ENCODE data around the gene CHST11.

CHST11 gene

DNA sequence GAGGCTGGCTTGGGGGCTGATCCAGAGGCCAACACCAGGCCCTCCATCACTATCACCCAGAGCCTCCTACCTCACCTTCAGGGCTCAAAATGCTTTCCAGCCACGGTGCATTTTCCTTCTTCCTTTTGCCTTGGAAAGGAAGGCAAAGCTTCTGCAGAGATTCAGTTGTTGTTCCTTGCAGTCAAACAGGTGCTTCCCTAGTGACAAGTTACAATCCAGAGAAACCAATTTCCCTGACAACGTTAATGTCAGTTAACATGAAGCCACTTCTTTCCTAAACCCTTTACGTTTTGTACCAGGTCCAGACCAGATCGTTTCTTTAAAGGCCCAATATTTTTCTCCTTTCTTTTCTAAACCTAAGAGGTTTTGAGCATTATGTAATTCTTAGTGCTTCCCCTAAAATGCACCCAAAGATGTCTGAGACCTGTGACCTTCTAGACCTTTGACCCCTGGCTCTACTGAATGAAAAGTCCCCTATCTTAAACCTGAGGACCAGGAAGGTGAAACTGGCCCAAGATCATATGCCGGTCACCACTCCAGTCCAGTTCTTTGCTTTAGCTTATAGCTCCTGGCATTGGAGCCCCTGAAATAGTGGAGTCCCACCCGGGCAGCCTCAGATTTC lies 289.8 kb downstream of the CHST11 start:
- peak overlapping the region in 7 of 11 experiments; percentile 3 to 84 (median 48); a peak in 11 of 22 replicates for H3K27ac ChIP-seq

DNA sequence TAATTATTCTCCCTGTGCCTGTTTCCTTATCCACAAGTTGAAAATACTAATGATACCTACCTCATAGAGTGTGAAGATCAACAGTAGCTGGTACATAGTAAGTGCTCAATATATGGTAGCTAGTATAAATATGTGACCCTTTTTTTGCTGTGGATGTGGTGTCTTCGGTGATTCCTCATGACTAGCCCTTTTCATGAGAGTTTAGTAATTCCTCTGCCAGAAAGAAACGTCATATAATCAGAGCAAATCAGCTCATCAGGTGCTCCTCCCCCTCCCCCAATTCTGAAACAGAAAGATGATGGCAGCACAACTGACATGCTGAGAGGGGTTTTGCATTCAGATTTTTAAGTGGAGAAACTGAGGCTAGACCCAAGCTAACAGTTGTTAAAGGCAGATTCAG lies 290.6 kb downstream of the CHST11 start:
- H3K4me3 ChIP-seq: no peak overlapping the region
- H3K27me3 ChIP-seq: no peaks in the 10 kb centered on the region
- H4K20me1 ChIP-seq: peaks cover 0 to 100% (median 64%) of the 10 kb centered on the region in 11 experiments; a peak in 19 of 22 replicates
- 0 out of 22 replicates have a peak, but pooled peaks cover 0 to 4% (median 0%) of the 10 kb centered on the region in 11 experiments for H3K9me3 ChIP-seq (replicated peaks in 1 of 11)
- peak overlapping the region in 7 of 11 experiments; percentile 5 to 32 (median 19); a peak in 8 of 22 replicates for H3K9ac ChIP-seq
- TF ChIP-seq Cebpa-rat (IDR thresholded peaks at IDR 0.05): no peak
- H3K4me2 ChIP-seq: peak overlapping the region; percentile 69 to 95 (median 80)
- H3K27ac ChIP-seq: peak overlapping the region in 9 of 11 experiments; percentile 3 to 84 (median 34); a peak in 13 of 22 replicates
- peaks cover 0 to 6% (median 2%) of the 10 kb centered on the region in 11 experiments; a peak in 5 of 22 replicates for H3K36me3 ChIP-seq
- H3K4me1 ChIP-seq: peaks cover 76 to 93% (median 82%) of the 10 kb centered on the region in 10 experiments

More for the DNA sequence above, 289.8 kb downstream of the CHST11 start:
- Histone ChIP-seq H3K9me3 (replicated peaks in 1 of 11) (0 out of 22 replicates have a peak, but pooled peaks cover 0 to 4% (median 0%) of the 10 kb centered on the region in 11 experiments), H3K36me3 (peaks cover 0 to 9% (median 0%) of the 10 kb centered on the region in 11 experiments; a peak in 1 of 22 replicates), H3K9ac (peak overlapping the region in 5 of 11 experiments; percentile 4 to 32 (median 10); a peak in 5 of 22 replicates), H3K27me3 (no peaks in the 10 kb centered on the region), H3K4me1 (peaks cover 78 to 93% (median 82%) of the 10 kb centered on the region in 10 experiments), H4K20me1 (peaks cover 0 to 100% (median 69%) of the 10 kb centered on the region in 11 experiments; a peak in 19 of 22 replicates), H3K4me2 (peak overlapping the region; percentile 69 to 95 (median 80)), H3K4me3 (no peak overlapping the region)
- TF ChIP-seq Cebpa-rat (IDR thresholded peaks at IDR 0.05): no peak

DNA sequence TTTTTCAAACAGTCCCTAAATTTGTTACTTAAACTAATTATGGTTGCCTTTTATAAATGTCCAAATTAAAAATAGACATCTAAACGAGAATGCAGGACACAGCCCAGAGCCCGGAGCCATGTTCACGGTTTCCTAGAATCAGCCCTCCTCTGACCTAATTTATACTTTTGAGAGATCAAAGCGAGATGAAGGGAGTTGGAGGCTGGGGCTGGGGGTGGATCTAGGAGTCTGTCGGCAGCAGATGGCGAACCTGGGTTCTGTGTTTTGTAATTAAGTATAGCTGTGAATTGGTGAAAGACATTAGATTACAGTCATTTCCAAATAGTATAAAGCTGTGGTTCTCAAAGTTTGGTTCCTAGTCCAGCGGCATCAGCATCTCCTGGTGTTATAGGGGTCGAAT lies 291.2 kb downstream of the CHST11 start:
- Histone ChIP-seq H3K36me3 (peaks cover 0 to 11% (median 6%) of the 10 kb centered on the region in 11 experiments; a peak in 10 of 22 replicates), H3K4me1 (peaks cover 70 to 93% (median 80%) of the 10 kb centered on the region in 10 experiments), H3K4me2 (peak overlapping the region; percentile 69 to 95 (median 80)), H3K4me3 (no peak overlapping the region; a peak in 1 of 20 replicates), H3K9ac (peak overlapping the region in 8 of 11 experiments; percentile 0 to 27 (median 14); a peak in 7 of 22 replicates), H3K9me3 (replicated peaks in 1 of 11) (peaks cover 0 to 4% (median 0%) of the 10 kb centered on the region in 11 experiments; a peak in 1 of 22 replicates), H4K20me1 (peaks cover 0 to 100% (median 62%) of the 10 kb centered on the region in 11 experiments; a peak in 19 of 22 replicates), H3K27me3 (no peaks in the 10 kb centered on the region), H3K27ac (peak overlapping the region in 10 of 11 experiments; percentile 3 to 84 (median 73); a peak in 15 of 22 replicates)
- no peak for TF ChIP-seq Cebpa-rat (IDR thresholded peaks at IDR 0.05)

DNA sequence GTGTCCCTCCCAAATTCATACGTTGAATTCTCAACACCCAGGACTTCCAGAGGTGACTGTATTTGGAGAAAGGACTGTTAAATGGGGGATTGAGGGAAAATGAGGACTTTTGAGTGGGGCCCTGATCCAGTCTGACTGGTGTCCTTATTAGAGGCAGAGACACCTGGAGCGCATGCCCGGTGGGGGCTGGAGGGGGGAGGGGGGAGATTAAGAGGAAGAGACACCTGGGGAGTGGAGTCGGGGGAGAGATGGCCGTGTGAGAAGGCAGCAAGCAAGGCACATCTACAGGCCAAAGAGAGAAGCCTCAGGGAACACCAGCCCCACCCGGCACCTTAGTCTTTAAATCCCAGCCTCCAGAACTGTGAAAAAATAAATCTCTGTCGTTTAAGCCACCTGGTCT lies 291.6 kb downstream of the CHST11 start:
- Histone ChIP-seq H3K27me3 (no peaks in the 10 kb centered on the region), H4K20me1 (peaks cover 0 to 100% (median 60%) of the 10 kb centered on the region in 11 experiments; a peak in 18 of 22 replicates), H3K9ac (peak overlapping the region in 6 of 11 experiments; percentile 0 to 62 (median 16); a peak in 5 of 22 replicates), H3K4me2 (peak overlapping the region; percentile 69 to 95 (median 80)), H3K27ac (peak overlapping the region in 10 of 11 experiments; percentile 3 to 84 (median 73); a peak in 16 of 22 replicates), H3K4me3 (peak overlapping the region in 1 of 10 experiments; percentile 17; a peak in 4 of 20 replicates), H3K9me3 (replicated peaks in 1 of 11) (peaks cover 0 to 4% (median 0%) of the 10 kb centered on the region in 11 experiments; a peak in 1 of 22 replicates), H3K36me3 (peaks cover 0 to 15% (median 10%) of the 10 kb centered on the region in 11 experiments; a peak in 13 of 22 replicates), H3K4me1 (peaks cover 66 to 92% (median 77%) of the 10 kb centered on the region in 10 experiments)
- TF ChIP-seq Cebpa-rat (IDR thresholded peaks at IDR 0.05): no peak

DNA sequence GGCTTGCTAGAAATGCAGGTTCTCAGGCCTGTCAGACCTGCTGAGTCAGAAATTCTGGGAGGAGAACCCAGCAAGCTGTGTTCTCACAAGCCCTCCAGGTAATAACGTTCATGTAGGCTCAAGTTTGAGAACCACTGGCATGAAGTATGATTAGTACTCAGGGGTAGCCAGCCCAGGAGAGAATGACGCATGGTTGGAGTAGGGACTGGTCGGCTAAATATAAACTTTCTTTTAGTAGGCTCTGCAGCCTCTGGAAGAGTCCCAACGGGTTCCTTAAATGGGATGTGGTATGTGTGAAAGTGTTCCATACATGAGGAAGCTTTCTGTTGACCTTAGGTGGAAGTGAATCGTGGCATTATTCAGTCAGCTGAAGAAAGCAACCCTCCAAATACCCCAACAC lies 292.0 kb downstream of the CHST11 start:
- Histone ChIP-seq H3K4me1 (peaks cover 68 to 90% (median 77%) of the 10 kb centered on the region in 10 experiments), H3K9me3 (replicated peaks in 1 of 11) (peaks cover 0 to 6% (median 0%) of the 10 kb centered on the region in 11 experiments; a peak in 2 of 22 replicates), H4K20me1 (peaks cover 0 to 100% (median 60%) of the 10 kb centered on the region in 11 experiments; a peak in 18 of 22 replicates), H3K27ac (peak overlapping the region in 10 of 11 experiments; percentile 27 to 84 (median 73); a peak in 15 of 22 replicates), H3K36me3 (peaks cover 0 to 19% (median 14%) of the 10 kb centered on the region in 11 experiments; a peak in 13 of 22 replicates), H3K4me3 (peak overlapping the region in 1 of 10 experiments; percentile 17; a peak in 4 of 20 replicates), H3K4me2 (peak overlapping the region; percentile 69 to 95 (median 80)), H3K27me3 (no peaks in the 10 kb centered on the region), H3K9ac (peak overlapping the region in 5 of 11 experiments; percentile 0 to 62 (median 55); a peak in 3 of 22 replicates)
- no peak for TF ChIP-seq Cebpa-rat (IDR thresholded peaks at IDR 0.05)

DNA sequence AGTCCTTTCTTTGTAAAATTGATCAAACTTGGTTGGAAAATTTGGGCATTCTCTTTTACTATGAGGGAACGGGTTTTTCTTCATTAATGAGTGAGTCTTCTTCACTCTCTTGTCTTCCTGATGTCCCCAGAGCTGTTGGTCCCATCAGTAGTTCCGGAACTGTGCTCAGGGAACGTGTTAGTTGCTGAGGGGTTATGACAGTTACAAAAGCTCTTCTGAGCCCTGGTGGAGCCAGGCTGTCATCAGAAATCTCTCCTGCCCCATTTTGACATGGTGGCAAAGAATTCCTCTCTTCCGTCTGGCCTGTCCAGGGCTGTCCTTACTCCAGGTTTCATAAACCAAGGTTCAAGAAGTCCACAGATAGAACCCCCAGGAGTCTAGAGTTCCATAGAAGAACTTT lies 292.8 kb downstream of the CHST11 start:
- Histone ChIP-seq H4K20me1 (peaks cover 0 to 100% (median 66%) of the 10 kb centered on the region in 11 experiments; a peak in 18 of 22 replicates), H3K4me2 (peak overlapping the region; percentile 69 to 95 (median 80)), H3K9ac (peak overlapping the region in 7 of 11 experiments; percentile 25 to 62 (median 55); a peak in 11 of 22 replicates), H3K4me1 (peaks cover 70 to 85% (median 77%) of the 10 kb centered on the region in 10 experiments), H3K4me3 (no peak overlapping the region), H3K27me3 (no peaks in the 10 kb centered on the region), H3K36me3 (peaks cover 0 to 27% (median 21%) of the 10 kb centered on the region in 11 experiments; a peak in 14 of 22 replicates), H3K9me3 (replicated peaks in 1 of 11) (peaks cover 0 to 5% (median 0%) of the 10 kb centered on the region in 11 experiments; a peak in 3 of 22 replicates), H3K27ac (peak overlapping the region in 9 of 11 experiments; percentile 37 to 84 (median 75); a peak in 17 of 22 replicates)
- TF ChIP-seq Cebpa-rat (IDR thresholded peaks at IDR 0.05): no peak

DNA sequence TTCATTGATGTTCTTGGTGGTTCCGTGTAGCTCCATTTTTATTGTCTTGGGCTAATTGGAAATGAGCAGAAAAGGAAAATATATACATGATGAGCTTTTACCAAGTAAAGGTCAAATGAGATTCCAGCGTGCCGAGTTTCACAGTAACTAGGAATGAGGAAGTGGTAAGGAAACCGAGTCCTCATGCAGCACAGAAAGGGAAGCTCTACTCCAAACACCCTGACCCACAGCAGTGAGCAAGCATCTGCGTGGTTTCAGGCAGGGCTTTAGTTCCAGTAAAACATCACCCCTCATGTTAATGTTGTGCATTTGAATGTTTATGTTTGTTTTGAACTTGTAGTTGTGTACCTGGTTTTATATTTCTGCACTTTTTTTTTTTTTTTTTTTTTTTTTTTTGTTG lies 293.3 kb downstream of the CHST11 start:
- Histone ChIP-seq H3K27me3 (no peaks in the 10 kb centered on the region), H4K20me1 (peaks cover 0 to 100% (median 65%) of the 10 kb centered on the region in 11 experiments; a peak in 18 of 22 replicates), H3K9me3 (replicated peaks in 1 of 11) (peaks cover 0 to 5% (median 0%) of the 10 kb centered on the region in 11 experiments; a peak in 3 of 22 replicates), H3K36me3 (peaks cover 0 to 32% (median 25%) of the 10 kb centered on the region in 11 experiments; a peak in 18 of 22 replicates), H3K4me2 (peak overlapping the region; percentile 69 to 95 (median 80)), H3K9ac (peak overlapping the region in 7 of 11 experiments; percentile 27 to 64 (median 59); a peak in 11 of 22 replicates), H3K4me3 (no peak overlapping the region), H3K4me1 (peaks cover 70 to 84% (median 77%) of the 10 kb centered on the region in 10 experiments), H3K27ac (peak overlapping the region in 9 of 11 experiments; percentile 37 to 84 (median 75); a peak in 17 of 22 replicates)
- TF ChIP-seq Cebpa-rat (IDR thresholded peaks at IDR 0.05): no peak

DNA sequence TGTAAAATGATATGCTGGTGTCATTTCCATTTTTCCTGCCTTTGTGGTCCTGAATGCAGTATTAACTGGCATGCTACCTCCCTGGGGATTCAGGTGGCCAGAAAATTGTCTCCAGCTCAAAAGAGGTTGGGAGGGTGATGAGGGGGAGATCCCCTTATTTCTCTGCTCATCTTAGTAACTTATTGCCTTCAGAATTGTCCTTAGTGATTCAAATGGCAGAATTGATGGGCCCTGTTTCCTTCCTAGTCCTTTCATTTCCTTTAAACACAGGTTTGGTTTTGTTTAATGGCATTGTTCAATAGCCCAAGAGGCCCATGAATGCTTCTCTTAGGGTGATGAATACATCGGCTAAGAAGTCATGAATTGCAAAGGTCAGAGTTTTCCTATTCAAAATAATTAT lies 294.4 kb downstream of the CHST11 start:
- Histone ChIP-seq H3K4me1 (peaks cover 61 to 75% (median 70%) of the 10 kb centered on the region in 10 experiments), H3K4me2 (peak overlapping the region; percentile 69 to 95 (median 80))
- TF ChIP-seq Cebpa-rat (IDR thresholded peaks at IDR 0.05): no peak

More for the DNA sequence above, 294.4 kb downstream of the CHST11 start:
- H4K20me1 ChIP-seq: peaks cover 0 to 100% (median 63%) of the 10 kb centered on the region in 11 experiments; a peak in 18 of 22 replicates
- H3K27me3 ChIP-seq: no peaks in the 10 kb centered on the region
- H3K4me3 ChIP-seq: no peak overlapping the region
- H3K36me3 ChIP-seq: peaks cover 5 to 42% (median 35%) of the 10 kb centered on the region in 11 experiments; a peak in 21 of 22 replicates
- 0 out of 22 replicates have a peak overlapping the region, but pooled peaks of 2 of the 11 experiments have one; percentile 26 to 62 for H3K9ac ChIP-seq
- H3K27ac ChIP-seq: peak overlapping the region in 8 of 11 experiments; percentile 25 to 84 (median 72); a peak in 13 of 22 replicates
- H3K9me3 ChIP-seq (replicated peaks in 1 of 11): peaks cover 0 to 9% (median 0%) of the 10 kb centered on the region in 11 experiments; a peak in 4 of 22 replicates
